ENCODE results near the gene BTBD16. TPM values are rescaled to one million over a fixed set of nuclear protein-coding genes. Genes with fewer than 3 reads are reported as not detected.

The BTBD16 gene
- total and polyA plus RNA-seq, 2 of the 13 experiments (the other 11 are each of a cell fraction or from before 2014, with no cell fraction given), result 5.0 to 11.9 TPM

GRCh38 chr10:122304054-122304579 lies 33.0 kb downstream of the BTBD16 start (continued):
- TF ChIP-seq GMEB1 (CRISPR knock-in tag; IDR thresholded peaks at IDR 0.05; ENCODE audit: borderline replicate concordance) (no peak), ZNF781 (CRISPR knock-in tag; IDR thresholded peaks at IDR 0.05; ENCODE audit: borderline replicate concordance, not compliant biosample characterization) (no peak), IRF2 (CRISPR knock-in tag; IDR thresholded peaks at IDR 0.05) (peak; percentile 53; the same call in 1 of the 2 replicates), SKI (IDR thresholded peaks at IDR 0.05; ENCODE audit: partially characterized antibody) (peak; percentile 31), BORCS8-MEF2B (CRISPR knock-in tag; IDR thresholded peaks at IDR 0.05) (peak; percentile 54; the same call in 1 of the 2 replicates), SMYD3 (CRISPR knock-in tag; IDR thresholded peaks at IDR 0.05) (0 out of 2 replicates have a peak, but pooled peaks have one; percentile 28), ATF4 (CRISPR knock-in tag; IDR thresholded peaks at IDR 0.05) (0 out of 4 replicates have a peak, but pooled peaks of 1 of the 2 experiments have one; percentile 46), TFAP4 (IDR thresholded peaks at IDR 0.05; ENCODE audit: borderline replicate concordance, low read depth) (peak; percentile 64; the same call in 1 of the 2 replicates), ZNF605 (CRISPR knock-in tag; IDR thresholded peaks at IDR 0.05) (no peak), TARDBP (CRISPR knock-in tag; IDR thresholded peaks at IDR 0.05) (0 out of 2 replicates have a peak, but pooled peaks have one; percentile 19), FOXP1 (IDR thresholded peaks at IDR 0.05) (no peak), FOXP1 (CRISPR knock-in tag; IDR thresholded peaks at IDR 0.05) (0 out of 2 replicates have a peak, but pooled peaks have one; percentile 8), TAF1 (CRISPR knock-in tag; IDR thresholded peaks at IDR 0.05) (no peak), SYNCRIP (IDR thresholded peaks at IDR 0.05; ENCODE audit: insufficient read depth, low read depth, low read length) (no peak), SAP130 (CRISPR knock-in tag; IDR thresholded peaks at IDR 0.05; ENCODE audit: low read depth) (peak; percentile 46), DMAP1 (CRISPR knock-in tag; IDR thresholded peaks at IDR 0.05) (peak; percentile 37; the same call in 1 of the 2 replicates), MYNN (CRISPR knock-in tag; IDR thresholded peaks at IDR 0.05; ENCODE audit: low read depth) (no peak), ZNF629 (CRISPR knock-in tag; conservative IDR thresholded peaks at IDR 0.05) (peak; percentile 23; the same call in 1 of the 2 replicates), PLRG1 (conservative IDR thresholded peaks at IDR 0.05) (no peak), ZNF512B (CRISPR knock-in tag; IDR thresholded peaks at IDR 0.05; ENCODE audit: borderline replicate concordance) (0 out of 2 replicates have a peak, but pooled peaks have one; percentile 54), SNAPC2 (CRISPR knock-in tag; IDR thresholded peaks at IDR 0.05) (0 out of 2 replicates have a peak, but pooled peaks have one; percentile 35), HES4 (CRISPR knock-in tag; IDR thresholded peaks at IDR 0.05; ENCODE audit: borderline replicate concordance) (no peak), SMARCE1 (IDR thresholded peaks at IDR 0.05; ENCODE audit: borderline replicate concordance) (no peak), CAMTA2 (CRISPR knock-in tag; IDR thresholded peaks at IDR 0.05; ENCODE audit: borderline replicate concordance) (no peak), TP53 (CRISPR knock-in tag; conservative IDR thresholded peaks at IDR 0.05) (no peak), ZNF850 (CRISPR knock-in tag; conservative IDR thresholded peaks at IDR 0.05) (no peak), CBFB (CRISPR knock-in tag; IDR thresholded peaks at IDR 0.05) (0 out of 2 replicates have a peak, but pooled peaks have one; percentile 38)

All from HepG2 (cell line).